GM18868 (cell line): ENCODE results near the gene RAP1GAP.

ENCODE experiments used
- ATAC-seq: cut with Tn5 transposase; IDR thresholded peaks from one replicate; pipeline ENCODE4 v1.9.1; 2021; ENCODE audit warnings: mild to moderate bottlenecking, moderate library complexity; ENCODE audit not compliant: unreplicated experiment

Gene RAP1GAP

DNA sequence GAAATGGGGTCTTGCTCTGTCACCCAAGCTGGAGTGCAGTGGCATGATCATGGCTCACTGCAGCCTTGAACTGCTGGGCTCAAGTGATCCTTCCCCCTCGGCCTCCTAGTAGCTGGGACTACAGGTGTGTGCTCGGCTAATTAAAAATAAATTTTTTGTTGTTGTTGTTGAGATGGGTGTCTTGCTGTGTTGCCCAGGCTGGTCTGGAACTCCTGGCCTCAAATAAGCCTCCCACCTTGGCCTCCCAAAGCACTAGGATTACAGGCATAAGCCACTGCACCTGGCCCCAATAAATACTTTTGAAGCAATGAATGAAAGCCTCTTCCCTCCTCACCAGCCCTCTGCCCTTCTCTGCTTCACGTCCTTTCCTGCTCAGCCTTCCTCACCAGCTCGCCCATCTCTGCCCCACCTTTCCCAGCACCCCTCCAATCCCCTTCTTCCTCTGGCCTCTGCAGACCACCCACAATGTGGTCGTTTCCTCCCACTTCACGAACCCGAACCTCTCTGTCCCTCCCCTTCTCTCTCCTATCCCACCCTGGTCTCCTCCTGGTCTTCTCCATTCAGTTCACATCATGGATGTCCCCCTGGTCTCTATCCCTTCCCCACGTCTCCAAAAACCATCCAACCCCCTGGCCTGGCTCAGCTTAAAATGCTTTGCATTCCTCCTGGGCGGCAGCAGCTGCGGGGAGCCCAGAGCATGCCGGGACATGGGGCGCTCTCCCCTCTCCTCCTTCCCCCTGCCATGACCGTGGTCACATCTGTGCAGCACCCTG lies 38.4 kb downstream of the RAP1GAP start:
- ATAC-seq = no peak

- no peak for ATAC-seq
Observed at GRCh38 chr1:21629971-21630370, 39.2 kb downstream of the RAP1GAP start.

DNA sequence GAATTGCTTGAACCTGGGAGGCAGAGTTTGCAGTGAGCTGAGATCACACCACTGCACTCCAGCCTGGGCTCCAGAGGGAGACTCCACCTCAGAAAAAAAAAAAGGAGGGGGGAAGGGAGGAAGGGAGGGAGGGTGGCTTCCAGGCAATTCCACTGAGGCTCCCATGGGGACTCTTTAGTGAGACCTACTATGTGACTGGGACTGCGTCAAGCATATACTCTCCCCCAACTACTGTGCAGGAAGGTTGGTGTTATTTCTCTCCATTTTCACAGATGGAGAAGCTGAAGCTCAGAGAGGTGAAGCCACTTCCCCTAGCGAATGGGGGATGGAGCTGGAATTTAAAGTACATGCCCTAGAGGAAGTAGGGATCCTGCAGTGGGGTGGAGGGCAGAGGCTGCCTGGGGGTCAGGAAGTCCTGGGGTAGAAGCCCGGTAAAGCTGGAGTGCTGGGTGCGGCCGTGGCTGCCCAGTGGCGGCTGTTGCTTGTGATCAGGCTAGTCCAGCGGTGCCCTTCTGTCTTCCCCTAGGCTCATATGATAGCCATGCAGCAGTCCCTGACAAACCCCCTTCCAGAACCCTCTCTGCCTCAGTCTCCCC lies 40.3 kb downstream of the RAP1GAP start:
- ATAC-seq = no peak

DNA sequence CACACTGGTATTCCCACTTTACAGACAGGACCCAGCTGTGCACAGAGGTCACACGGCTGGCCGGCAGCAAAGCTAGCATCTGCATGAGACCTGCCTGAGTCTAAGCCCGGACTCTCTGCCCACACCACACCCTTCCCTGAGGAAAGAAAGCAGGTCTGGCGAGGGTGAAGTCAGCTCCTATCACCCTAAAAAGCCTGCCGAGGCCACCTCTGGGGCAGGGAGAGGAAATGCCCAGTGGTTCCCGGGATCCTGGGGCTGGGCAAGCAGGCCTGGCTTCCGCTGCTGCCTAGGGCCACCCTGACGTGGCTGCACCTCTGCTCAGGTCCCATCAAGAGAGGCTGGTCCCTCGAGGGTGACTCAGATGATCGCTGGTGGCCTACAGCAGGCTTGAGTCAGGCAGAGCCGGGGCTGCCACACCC lies 42.2 kb downstream of the RAP1GAP start:
- no peak for ATAC-seq

DNA sequence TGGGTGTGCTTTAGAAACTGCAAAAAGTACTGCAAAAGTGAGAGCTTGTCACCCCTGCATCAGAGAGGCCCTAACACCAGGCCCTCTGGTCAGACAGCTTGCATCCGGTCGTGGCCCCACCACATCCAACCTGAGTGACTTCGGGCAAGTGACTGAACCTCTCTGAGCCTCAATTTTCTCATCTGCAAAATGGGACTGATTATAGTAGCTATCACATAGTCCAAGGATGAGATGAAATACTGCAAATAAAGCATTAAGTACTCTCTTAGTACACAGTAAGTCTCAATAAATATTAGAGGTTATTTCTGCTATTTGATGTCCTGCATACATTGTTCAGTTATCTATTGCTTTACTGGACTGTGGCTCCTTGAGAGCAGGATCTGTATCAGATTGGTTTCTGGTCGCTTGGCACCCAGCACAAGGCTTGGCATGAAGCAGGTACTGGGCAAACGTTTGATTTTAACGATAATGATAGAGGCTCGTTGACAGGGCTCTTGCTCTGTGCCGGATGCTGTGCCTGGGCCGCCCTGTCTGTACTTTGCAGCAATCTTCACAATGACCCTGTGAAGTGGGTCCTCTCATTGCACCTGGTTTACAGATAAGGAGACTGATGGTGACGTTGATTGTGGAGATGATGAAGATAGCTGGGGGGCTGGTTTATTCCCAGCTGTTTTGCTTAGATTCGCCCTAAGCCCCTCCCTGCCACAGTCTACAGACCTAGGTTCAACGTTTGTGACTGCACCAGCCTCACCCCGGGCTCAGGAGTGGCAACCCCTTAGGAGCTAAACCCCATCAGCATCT lies 43.6 kb downstream of the RAP1GAP start:
- no peak for ATAC-seq

GRCh38 chr1:21624571-21625389 lies 44.4 kb downstream of the RAP1GAP start:
- ATAC-seq = no peak

- no peak for ATAC-seq
Observed at GRCh38 chr1:21623410-21623961, 45.7 kb downstream of the RAP1GAP start.

- ATAC-seq = no peak
Observed at GRCh38 chr1:21622466-21623315, 46.5 kb downstream of the RAP1GAP start.

DNA sequence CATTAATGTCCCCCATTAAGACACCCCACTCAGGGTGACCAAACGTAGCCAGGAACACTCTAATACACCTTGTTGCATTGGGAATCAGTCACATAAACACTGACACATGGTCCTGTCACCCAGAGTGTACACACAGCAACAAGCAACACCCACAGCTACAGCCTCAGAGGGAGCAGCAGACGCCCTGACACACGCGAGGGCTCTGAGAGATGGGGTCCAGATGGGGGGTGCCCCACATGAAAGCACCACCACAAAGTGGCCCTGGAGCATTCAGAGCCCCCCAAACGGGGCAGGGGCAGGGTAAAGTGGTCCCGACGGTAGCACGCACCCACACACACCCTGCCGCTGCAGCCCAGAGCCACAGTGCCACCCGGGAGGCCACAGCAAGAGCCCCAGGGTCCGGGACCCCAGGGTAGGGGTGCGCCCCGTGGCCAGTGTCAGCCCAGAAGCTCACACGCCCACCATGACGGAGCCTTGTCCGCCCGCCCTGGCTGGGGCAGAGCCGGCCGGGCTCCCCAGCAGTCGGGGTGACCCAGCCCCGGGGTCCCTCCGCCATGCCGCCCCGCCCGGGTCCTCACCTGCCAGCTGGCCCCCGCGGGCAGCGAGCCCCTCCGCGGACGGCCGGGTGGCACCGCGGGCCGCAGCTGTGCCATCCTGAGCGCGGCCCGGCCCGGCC lies 47.3 kb downstream of the RAP1GAP start:
- no peak for ATAC-seq

DNA sequence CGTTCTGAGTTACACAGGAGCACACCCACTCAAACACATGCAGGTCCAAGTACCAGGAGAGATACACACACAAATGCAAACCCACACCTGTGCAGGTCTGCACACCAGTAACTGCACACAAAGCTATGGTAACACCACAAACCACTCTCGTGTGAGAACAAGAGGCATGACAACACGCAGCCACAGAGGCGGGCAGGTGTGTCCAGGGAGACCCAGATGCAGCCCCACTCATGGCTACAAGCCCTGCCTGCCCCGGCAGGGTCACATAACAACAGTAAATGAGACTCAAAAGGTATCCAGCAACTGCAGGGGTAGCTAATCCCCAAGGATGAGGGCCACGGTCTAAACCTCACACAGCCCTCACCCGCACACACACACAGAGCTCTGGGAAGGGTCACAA lies 48.1 kb downstream of the RAP1GAP start:
- no peak for ATAC-seq

GRCh38 chr1:21620496-21620895 lies 48.7 kb downstream of the RAP1GAP start:
- ATAC-seq = no peak

DNA sequence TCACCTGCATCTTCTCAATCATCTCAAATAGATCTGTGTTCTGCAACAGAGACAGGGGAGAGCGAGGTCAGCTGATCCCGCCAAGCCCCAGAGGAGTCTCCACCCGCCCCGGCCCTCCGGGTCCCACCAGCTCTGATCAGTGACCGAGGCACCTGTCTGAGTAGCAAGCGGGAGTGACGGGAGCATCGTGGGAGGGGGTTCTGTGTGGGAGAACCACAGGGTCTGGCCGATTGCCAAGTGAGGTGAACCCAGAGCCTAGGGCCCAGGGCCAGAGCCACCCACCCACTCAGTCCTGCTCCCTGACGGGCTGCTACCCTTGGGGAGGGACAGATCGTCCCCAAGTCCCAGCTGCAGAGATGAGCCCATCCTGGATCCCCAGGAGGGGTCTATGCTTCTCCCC lies 49.1 kb downstream of the RAP1GAP start:
- ATAC-seq = no peak

- no peak for ATAC-seq
Observed at GRCh38 chr1:21619375-21619947, 49.7 kb downstream of the RAP1GAP start.

DNA sequence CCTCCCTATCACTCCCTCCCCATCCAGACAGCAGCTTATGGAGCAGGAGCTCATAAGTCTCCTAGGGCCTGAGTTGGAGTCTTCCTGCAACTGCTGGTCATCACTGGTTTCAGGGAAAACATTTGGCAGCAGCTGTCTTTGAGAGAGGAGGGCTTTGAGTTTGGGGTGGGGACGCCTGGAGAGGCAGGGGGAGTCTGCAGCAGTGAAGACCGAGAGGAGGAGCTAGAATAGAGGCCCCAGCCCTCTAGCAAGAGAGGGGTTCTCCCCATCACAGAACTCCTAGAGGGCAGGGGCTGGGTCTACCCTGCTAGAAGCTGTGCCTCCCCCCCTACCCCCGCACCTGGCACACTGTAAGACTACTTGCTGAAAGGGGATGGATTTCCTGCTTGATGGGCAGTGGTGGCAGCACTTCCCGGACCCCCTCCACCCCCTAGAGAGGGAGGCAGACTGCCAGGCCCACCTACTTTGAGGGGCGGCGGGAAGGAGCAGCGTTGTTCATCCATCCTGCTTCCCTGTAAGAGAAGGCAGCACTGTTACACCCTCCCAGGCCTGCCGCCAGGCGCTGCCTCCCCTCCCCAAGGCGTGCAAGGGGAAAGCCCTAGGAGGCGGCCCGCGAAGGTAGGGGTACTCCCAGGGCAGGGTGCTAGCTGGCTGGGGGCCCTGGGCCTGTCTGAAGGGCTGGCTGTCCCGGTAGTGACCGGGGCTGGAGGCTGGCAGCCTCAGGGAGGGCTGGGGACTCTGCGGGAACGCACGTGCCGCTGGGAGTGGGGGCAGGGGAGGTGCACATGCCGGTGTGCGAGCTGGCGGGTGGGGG lies 50.4 kb downstream of the RAP1GAP start:
- ATAC-seq = no peak

DNA sequence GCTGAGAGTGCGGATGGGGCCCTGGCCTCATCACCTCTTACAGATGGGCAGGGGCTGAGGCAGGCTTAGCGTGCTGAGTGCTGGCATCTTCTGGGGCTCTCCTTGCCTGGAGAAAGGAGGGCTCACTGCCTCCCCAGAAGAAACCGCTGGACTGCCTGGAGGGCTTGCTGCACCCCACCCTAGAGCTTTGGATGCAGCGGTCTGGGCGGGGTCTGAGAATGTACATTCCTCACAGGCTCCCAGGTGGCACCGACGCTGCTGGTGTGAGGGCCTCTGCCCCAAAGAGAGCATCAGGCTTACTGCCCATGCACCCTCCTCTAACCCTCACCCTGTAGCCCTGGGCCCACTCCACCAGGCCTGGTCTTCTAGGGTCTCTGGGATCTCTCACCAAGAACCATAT lies 51.1 kb downstream of the RAP1GAP start:
- no peak for ATAC-seq

DNA sequence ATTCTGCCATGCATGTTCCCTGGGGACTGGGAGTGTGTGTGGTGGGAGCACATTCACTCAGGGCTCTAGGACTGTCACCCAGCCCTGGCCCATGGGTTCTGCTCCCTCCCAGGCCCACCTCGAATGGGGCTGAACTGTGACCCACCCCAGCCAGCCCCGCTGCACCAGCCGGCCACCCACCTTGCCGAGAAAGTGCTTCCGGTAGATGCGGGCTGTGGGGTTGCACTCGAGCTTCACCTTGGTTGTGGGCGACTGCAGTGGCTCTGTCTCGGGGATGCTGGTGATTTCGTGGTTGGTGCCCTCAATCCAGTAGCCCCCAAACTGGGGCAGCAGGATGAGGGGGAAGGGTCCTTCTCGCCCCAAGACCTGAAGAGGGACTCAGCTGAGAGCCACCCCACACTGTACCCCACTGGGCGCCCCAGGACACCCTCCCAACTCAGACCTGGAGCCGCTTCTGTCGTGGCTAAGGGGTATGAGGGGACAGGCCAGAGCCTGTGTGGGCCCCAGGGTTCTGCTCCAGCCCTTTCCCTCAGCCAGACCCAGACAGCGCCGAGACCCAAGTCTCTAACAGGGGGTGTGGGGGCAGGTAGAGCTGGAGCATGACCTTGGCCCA lies 51.9 kb downstream of the RAP1GAP start:
- no peak for ATAC-seq

DNA sequence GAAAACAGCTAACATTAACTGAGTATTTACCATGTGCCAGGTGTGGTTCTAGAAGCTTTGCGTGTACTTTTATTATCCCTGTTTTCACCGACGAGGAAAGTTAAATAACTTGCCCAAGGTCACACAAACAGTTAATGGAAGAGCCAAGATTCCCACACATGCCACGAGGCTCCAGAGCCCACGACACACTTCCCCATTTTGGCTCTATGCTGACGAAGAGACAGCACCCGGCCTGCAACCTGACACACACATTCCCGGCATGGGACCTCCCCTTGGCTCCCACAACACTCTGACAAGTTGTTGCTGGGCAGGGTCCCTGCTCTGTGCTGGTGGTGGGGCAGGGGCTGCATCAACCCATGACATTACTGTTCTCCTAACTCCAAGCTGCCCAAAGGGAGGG lies 52.8 kb downstream of the RAP1GAP start:
- no peak for ATAC-seq
